ENCODE measurements around the gene TCF12.

- TF ChIP-seq POLR2A (IDR thresholded peaks at IDR 0.05) (no peak), CTCF (IDR thresholded peaks at IDR 0.05) (no peak)
Measured at GRCh38 chr15:56973463-56973862, 55.0 kb downstream of the TCF12 start.
